Psoas muscle (tissue), 8 donors: ENCODE results near the gene DNAH2. TPM values are rescaled to one million over a fixed set of nuclear protein-coding genes. Genes with fewer than 3 reads are reported as not detected.

Experiments used
- ATAC-seq, 4 donors: fragments of 200-7000 bp; cut with Tn5 transposase; one replicate each; pipeline ENCODE4 v1.9.1; 2020; ENCODE audit warnings: moderate library complexity in 3 of 4, mild to moderate bottlenecking in 2 of 4
- DNase-seq, 2 donors: peaks; one replicate each; pipeline ENCODE4 v3.0.0-alpha.2; 2020
- H3K27ac ChIP-seq: fragments of 200-600 bp; one replicate; pipeline ENCODE4 v1.8.0; 2022
- H3K27me3 ChIP-seq, 3 donors: fragments of 200-600 bp in 1 of 3; one replicate each; pipeline versions ENCODE4 v1.6.1 to v1.8.0; 2013 to 2022; ENCODE audit warnings: low read length in 2 of 3, mild to moderate bottlenecking in 2 of 3, moderate library complexity in 1 of 3; ENCODE audit not compliant: insufficient read depth in 3 of 3
- H3K36me3 ChIP-seq, 2 donors: fragments of 200-600 bp in 1 of 2; one replicate each; pipeline versions ENCODE4 v1.6.1 to v1.8.0; 2013 to 2022; ENCODE audit warnings: low read depth in 1 of 2, mild to moderate bottlenecking in 1 of 2, moderate library complexity in 1 of 2; ENCODE audit not compliant: insufficient read depth in 1 of 2
- H3K4me1 ChIP-seq: fragments of 200-600 bp; one replicate; pipeline ENCODE4 v1.8.0; 2022
- H3K4me3 ChIP-seq: fragments of 200-600 bp; one replicate; pipeline ENCODE4 v1.8.0; 2022; ENCODE audit warnings: mild to moderate bottlenecking
- H3K9me3 ChIP-seq: fragments of 200-600 bp; one replicate; pipeline ENCODE4 v1.8.0; 2022
- CTCF ChIP-seq: fragments of 200-600 bp; IDR thresholded peaks from one replicate; pipeline ENCODE4 v1.8.0; 2022; ENCODE audit warnings: antibody characterized with exemption
- WGBS, 3 donors: extraction: QIAGEN DNeasy Blood & Tissue Kit; methylation state at CpG; one replicate each; pipeline versions ENCODE4 v1.1.6 to v1.1.7; 2013; 5-methylcytosine and 5-hydroxymethylcytosine counted together
- intact Hi-C, 2 donors: fragments of 100-400 bp; cut with DNase I; formaldehyde crosslinking; loops; one replicate each; pipeline versions ENCODE4 v1.11.0 to v1.14.2; 2022
- polyA plus RNA-seq, 3 donors: library from polyadenylated mRNA; stranded (reverse); fragments of 200-250 nt; gene quantifications; one replicate each; pipeline ENCODE4 v1.2.3, GENCODE V29; 2013
- total RNA-seq, 4 donors: library from RNA; stranded (reverse); fragmentation: NEBNext Ultra II Directional in 2 of 4; extraction: Animal tissue kit (Norgen Biotek cat#: 25700) in 2 of 4; gene quantifications; one replicate each; pipeline versions ENCODE4 v1.2.1 to v1.2.4, GENCODE V29; 2021 to 2023
- donor health status: healthy with polysubstance abuse.
- donor health status: DM: no; HTN: no; CAD: no; lungs with moderate emphysema.
- donor health status: Bipolar disorder and iron deficiency.
- donor health status: healthy.
- donor health status: DM: yes; HTN: yes; CAD: no.
- donor health status: DM: no; HTN: no; CAD: no.
- donor health status: DM: no; HTN: no; CAD: no.
- donor health status: DM: yes; HTN: yes; CAD: no.

DNAH2 gene
- total and polyA plus RNA-seq, 7 donors, result 0.01 to 0.10 (median 0.06) TPM

DNA sequence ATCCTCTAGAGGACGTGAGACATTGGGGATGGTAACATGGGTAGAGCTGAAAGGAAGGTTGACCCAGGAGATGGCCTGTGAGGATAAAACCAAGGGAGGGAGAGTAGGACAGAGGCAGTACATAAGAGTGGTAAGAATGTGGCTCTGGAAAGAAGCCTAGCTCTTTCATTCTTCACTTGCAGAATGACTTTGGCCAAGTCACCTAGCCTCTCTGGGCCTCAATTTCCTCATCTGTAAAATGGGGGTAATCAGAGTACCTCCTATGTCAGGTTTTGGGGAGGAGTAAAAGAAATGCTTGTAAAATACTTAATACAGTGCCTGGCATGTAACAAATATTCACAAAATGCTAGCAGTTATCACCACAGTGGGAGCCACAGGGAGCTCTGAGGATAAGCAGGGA is 123.3 kb downstream of the DNAH2 start:
- ATAC-seq (no peak), DNase-seq (no peak)
- Histone ChIP-seq H3K27ac (peak overlapping the region; percentile 99), H3K36me3 (peaks cover 0 to 19% of the 10 kb centered on the region in 2 donors), H3K9me3 (no peaks in the 10 kb centered on the region), H3K4me1 (peaks cover 47% of the 10 kb centered on the region), H3K27me3 (no peaks in the 10 kb centered on the region), H3K4me3 (peak overlapping the region; percentile 81)
- no peak for TF ChIP-seq CTCF
- 61 to 76% (median 64%) methylated on average over 1 of the region's 1 CpG for WGBS, 3 donors
- intact Hi-C loops, result loop anchor here (5.0 to 10.0 kb wide), 2 partner anchors 216 to 359 kb away; partner anchors contain the start of genes POLR2A (in 1 of the 2), SAT2 (in 1 of the 2) and SLC35G6 (in 1 of the 2)

DNA sequence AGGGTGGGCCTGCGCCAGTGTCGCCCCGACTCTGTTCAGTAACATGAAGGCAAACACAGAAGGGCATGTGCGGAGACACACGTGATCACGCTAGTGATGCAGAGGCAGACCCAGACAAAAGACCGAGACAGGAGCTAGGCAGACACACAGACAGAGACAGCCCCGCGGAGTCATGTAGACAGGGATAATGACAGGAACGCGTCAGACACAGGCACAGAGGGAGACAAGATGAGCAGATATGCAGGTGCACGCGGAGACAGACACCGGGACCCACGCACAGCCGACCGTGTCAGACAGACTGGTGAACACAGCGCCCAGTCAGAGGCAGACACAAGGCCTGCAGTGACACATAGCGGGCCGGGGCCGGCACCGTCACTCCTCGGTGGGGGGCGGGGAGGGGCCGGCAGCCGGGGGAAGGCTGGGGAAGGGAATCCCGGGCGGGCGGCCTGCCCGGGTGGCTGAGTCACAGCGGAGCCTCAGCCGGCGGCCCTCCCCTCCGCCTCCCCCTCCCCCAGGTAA is 123.9 kb downstream of the DNAH2 start:
- H3K4me1 ChIP-seq, result peaks cover 49% of the 10 kb centered on the region

DNA sequence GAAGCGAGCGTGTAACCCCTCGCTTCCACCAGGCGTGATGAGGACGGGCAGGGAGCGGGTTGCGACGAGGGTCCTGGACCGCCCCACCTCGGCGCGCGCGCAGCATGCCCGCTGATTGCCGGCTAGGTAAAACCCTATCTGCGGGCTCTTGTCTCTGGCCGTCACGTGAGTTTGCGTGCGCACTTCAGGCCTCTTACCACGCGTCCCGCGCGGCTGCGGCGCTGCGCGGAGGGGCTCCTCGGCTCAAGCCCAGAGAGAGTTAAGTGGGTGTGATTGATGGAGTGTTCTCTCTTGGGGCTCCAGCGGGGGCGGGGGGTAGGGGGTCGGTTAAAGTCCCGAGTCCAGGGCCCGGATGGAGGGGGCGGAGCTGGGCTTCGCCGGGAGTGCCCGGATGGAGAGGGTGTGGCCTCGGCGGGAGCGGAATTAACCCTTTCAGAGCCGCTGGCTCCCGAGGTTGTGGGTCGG is 124.4 kb downstream of the DNAH2 start:
- WGBS, 3 donors, result 0 to 1% (median 0%) methylated on average over 27 to 46 of the region's 46 CpGs
- Histone ChIP-seq H3K9me3 (no peaks in the 10 kb centered on the region), H3K36me3 (peaks cover 0 to 29% of the 10 kb centered on the region in 2 donors), H3K27me3 (no peaks in the 10 kb centered on the region), H3K4me1 (peaks cover 49% of the 10 kb centered on the region), H3K27ac (peak overlapping the region; percentile 99), H3K4me3 (peak overlapping the region; percentile 81)
- ATAC-seq, result peak; percentile 72 to 78 (median 76)
- peak; percentile 93 to 96 for DNase-seq
- intact Hi-C loops, result loop anchor here (5.0 to 10.0 kb wide), 2 partner anchors 217 to 360 kb away; partner anchors contain the start of genes POLR2A (in 1 of the 2), SAT2 (in 1 of the 2) and SLC35G6 (in 1 of the 2)
- no peak for TF ChIP-seq CTCF

More for the DNA sequence above, 123.9 kb downstream of the DNAH2 start:
- H3K27ac ChIP-seq, result peak overlapping the region; percentile 99
- H3K27me3 ChIP-seq, result no peaks in the 10 kb centered on the region
- no peaks in the 10 kb centered on the region for H3K9me3 ChIP-seq
- H3K4me3 ChIP-seq, result peak overlapping the region; percentile 81
- TF ChIP-seq CTCF, result no peak
- DNase-seq, result peak; percentile 96 to 97
- H3K36me3 ChIP-seq, result peaks cover 0 to 25% of the 10 kb centered on the region in 2 donors
- ATAC-seq, result peak; percentile 70 to 74 (median 72)
- intact Hi-C loops, result loop anchor here (5.0 to 10.0 kb wide), 2 partner anchors 217 to 359 kb away; partner anchors contain the start of genes POLR2A (in 1 of the 2), SAT2 (in 1 of the 2) and SLC35G6 (in 1 of the 2)
- 2 to 7% (median 2%) methylated on average over 22 to 34 of the region's 34 CpGs for WGBS, 3 donors

DNA sequence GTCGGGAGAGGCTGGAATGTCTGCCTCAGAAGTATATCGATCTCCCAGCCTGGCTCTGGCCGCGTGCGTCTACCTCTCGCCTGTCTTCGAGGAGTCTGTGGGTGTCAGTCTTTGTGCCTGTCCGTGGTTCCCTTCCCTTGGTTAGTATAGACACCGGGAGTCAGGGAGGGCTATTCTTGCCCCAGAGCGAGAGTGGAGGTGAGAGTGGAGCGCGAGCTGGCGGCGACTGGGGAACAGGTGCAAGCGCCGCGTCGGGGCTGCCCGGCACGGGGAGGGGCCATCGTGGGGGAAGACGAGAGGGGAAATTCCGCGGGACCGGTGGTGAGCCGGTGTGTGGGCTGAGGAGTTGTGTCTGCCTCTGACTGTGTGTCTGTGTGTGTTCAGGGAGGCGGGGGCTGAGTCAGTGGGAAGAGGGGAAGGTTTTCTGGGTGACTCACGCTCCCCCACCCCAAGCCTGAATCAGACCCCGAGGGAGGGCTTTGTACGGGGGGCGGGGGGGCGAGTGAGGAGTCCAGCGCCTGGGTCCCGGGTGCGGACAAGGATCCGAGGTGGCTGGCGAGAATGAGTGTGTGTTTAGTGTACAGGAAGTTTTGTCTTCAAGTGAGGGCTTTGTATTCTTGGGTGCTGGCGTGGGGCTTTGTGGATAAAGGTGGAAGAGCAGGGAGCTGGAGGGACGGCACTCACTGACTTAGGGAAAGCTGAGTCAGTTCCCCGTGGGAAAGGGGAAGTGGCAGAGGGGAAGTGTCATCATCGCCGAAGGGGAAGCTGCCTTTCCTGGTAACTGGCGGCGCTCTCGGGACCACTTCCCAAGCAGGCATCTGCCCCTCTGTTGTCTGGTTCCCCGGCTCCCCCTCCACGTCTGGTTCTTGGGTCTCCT is 125.1 kb downstream of the DNAH2 start:
- intact Hi-C loops, result loop anchor here (1.0 to 10.0 kb wide), 3 partner anchors 15 to 360 kb away; partner anchors contain the start of genes NAA38 (in 1 of the 2), POLR2A (in 1 of the 2), SAT2 (in 1 of the 2) and SLC35G6 (in 1 of the 2)
- Histone ChIP-seq H3K4me1 (peaks cover 45% of the 10 kb centered on the region), H3K36me3 (peaks cover 0 to 34% of the 10 kb centered on the region in 2 donors), H3K9me3 (no peaks in the 10 kb centered on the region), H3K27ac (peak overlapping the region; percentile 99), H3K4me3 (peak overlapping the region; percentile 81), H3K27me3 (no peaks in the 10 kb centered on the region)
- TF ChIP-seq CTCF, result no peak
- ATAC-seq, result peak; percentile 36 to 47 (median 38)
- peak; percentile 86 to 88 for DNase-seq
- 0 to 1% (median 0%) methylated on average over 46 to 47 of the region's 47 CpGs for WGBS, 3 donors
